ENCODE data around the gene PCMT1. TPM values are rescaled to one million over a fixed set of nuclear protein-coding genes. Genes with fewer than 3 reads are reported as not detected.

PCMT1 gene
- total and polyA plus RNA-seq, 12 donors: 15.9 to 113 (median 61.4) TPM

DNA sequence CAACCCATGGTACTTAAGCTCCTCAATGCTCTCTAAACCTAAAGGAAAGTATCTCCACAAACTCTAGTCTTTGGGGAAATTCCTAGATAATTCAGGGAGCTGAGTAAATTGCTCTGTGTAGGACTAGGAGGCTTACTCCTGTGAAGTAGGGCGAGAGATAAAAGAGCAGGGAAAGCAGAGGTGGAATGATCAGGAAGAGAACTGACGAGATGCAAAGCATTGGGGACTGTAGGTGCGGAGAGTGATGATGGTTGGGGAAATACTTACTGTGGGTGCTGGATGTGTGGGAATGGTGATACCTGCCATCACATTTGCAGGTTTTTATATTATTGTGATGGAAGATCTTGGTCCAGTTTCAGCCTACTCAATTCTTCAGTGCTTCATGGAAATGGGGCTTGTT lies 30.0 kb upstream of the PCMT1 start:
- peaks cover 3 to 28% of the 10 kb centered on the region in 2 donors for H3K4me1 ChIP-seq (replicated peaks in 1 of 2)
- intact Hi-C loops (cut with DNase I): no loop called here
- H3K27ac ChIP-seq: no peak overlapping the region
- no peaks in the 10 kb centered on the region for H3K36me3 ChIP-seq (replicated peaks in 1 of 2)
- H3K4me3 ChIP-seq: no peak overlapping the region
- no peaks in the 10 kb centered on the region for H3K27me3 ChIP-seq
- no peak for DNase-seq
- H3K9me3 ChIP-seq (replicated peaks in 1 of 3): no peaks in the 10 kb centered on the region
- WGBS, 4 donors: 91 to 99% (median 95%) methylated on average over 3 of the region's 3 CpGs
- TF ChIP-seq POLR2A (IDR thresholded peaks at IDR 0.05): no peak
- TF ChIP-seq, protein P1, sequence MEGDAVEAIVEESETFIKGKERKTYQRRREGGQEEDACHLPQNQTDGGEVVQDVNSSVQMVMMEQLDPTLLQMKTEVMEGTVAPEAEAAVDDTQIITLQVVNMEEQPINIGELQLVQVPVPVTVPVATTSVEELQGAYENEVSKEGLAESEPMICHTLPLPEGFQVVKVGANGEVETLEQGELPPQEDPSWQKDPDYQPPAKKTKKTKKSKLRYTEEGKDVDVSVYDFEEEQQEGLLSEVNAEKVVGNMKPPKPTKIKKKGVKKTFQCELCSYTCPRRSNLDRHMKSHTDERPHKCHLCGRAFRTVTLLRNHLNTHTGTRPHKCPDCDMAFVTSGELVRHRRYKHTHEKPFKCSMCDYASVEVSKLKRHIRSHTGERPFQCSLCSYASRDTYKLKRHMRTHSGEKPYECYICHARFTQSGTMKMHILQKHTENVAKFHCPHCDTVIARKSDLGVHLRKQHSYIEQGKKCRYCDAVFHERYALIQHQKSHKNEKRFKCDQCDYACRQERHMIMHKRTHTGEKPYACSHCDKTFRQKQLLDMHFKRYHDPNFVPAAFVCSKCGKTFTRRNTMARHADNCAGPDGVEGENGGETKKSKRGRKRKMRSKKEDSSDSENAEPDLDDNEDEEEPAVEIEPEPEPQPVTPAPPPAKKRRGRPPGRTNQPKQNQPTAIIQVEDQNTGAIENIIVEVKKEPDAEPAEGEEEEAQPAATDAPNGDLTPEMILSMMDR (IDR thresholded peaks at IDR 0.05): no peak

DNA sequence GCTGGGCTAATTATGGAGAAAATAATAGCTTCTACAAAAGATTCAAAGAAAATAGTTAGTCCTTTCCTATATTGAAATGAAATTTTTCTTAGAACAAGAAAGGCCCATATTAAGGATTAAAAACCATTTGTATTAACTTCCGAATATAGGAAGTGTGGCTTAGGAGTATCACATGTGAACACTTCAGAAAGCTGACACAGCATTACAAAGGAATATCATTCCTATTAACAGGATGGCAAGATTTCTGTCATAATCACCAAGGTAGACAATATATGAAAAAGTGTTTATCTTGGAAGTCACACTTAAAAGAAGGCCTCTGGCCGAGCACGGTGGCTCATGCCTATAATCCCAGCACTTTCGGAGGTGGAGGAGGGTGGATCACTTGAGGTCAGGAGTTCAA lies 26.3 kb upstream of the PCMT1 start:
- Histone ChIP-seq H3K27ac (peak overlapping the region in 3 of 5 donors; percentile 37 to 46 (median 40)), H3K9me3 (replicated peaks in 1 of 3) (no peaks in the 10 kb centered on the region), H3K27me3 (no peaks in the 10 kb centered on the region), H3K4me3 (no peak overlapping the region), H3K36me3 (replicated peaks in 1 of 2) (peaks cover 0 to 3% of the 10 kb centered on the region in 2 donors), H3K4me1 (replicated peaks in 1 of 2) (peaks cover 3 to 5% of the 10 kb centered on the region in 2 donors)
- intact Hi-C loops (cut with DNase I): loop anchor here in 1 of 2 donors (10.0 kb wide), 1 partner anchor 202 kb away; the partner anchor contains the start of gene RAET1G
- WGBS, 4 donors: 53 to 66% (median 58%) methylated on average over 4 of the region's 4 CpGs
- TF ChIP-seq, protein P1 (IDR thresholded peaks at IDR 0.05): no peak
- no peak for TF ChIP-seq POLR2A (IDR thresholded peaks at IDR 0.05)
- no peak for DNase-seq

DNA sequence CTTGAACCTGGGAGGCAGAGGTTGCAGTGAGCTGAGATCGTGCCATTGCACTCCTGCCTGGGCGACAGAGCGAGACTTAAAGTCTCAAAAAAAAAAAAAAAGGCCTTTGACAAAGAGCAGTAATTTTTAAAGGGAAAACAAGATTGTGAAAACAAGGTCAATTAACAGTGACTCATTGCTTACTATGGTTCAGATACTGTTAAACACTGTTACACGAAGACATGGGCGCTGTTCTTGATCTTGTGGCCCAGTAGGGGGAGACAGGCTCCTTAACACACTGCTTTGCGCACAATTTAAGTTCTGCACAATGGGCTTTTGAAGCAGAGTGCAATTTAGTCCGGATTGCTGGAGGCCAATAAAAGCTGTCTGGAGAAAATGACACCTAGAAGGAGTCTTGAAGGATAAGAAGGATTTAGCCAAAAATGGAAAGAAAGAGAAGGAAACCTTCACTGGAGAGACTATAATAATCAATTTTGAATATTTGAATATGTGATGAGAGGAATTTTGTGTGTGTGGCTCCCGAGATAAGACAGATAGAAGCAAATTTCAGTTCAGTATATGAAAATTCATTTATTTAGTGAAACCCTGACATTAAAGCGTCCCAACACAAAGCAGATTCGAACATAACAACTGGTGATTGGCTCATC lies 25.6 kb upstream of the PCMT1 start:
- peak; percentile 63 to 83 (median 74) for DNase-seq
- 40 to 48% (median 41%) methylated on average over 10 of the region's 10 CpGs for WGBS, 4 donors
- H3K9me3 ChIP-seq (replicated peaks in 1 of 3): no peaks in the 10 kb centered on the region
- intact Hi-C loops (cut with DNase I): loop anchor here in 1 of 2 donors (10.0 kb wide), 1 partner anchor 201 kb away; the partner anchor contains the start of gene RAET1G
- TF ChIP-seq, protein P1 (IDR thresholded peaks at IDR 0.05): peak; percentile 69 to 88 (median 78)
- no peak for TF ChIP-seq POLR2A (IDR thresholded peaks at IDR 0.05)
- peaks cover 0 to under 1% of the 10 kb centered on the region in 2 donors for H3K4me1 ChIP-seq (replicated peaks in 1 of 2)
- peak overlapping the region in 3 of 5 donors; percentile 37 to 46 (median 40) for H3K27ac ChIP-seq
- H3K36me3 ChIP-seq (replicated peaks in 1 of 2): peaks cover 0 to 9% of the 10 kb centered on the region in 2 donors
- H3K27me3 ChIP-seq: no peaks in the 10 kb centered on the region
- no peak overlapping the region for H3K4me3 ChIP-seq

DNA sequence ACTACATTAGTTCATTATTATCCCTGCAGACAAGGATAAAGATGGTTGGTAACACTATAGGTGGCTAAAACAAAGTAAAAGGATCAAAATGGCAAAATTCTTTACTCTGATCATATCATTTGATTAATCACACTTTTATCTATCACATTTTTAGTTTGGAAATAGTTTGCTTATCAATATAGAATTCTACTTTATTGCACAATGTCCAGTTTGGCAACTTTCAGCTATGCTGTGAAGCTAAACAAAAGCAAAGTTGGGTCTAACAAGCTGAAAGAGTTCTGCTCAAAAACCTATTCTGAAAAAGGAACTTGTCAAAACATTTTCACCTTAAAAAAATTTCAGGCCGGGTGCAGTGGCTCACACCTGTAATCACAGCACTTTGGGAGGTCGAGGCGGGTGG lies 23.8 kb upstream of the PCMT1 start:
- no peaks in the 10 kb centered on the region for H3K27me3 ChIP-seq
- 88 to 98% (median 93%) methylated on average over 3 of the region's 3 CpGs for WGBS, 4 donors
- H3K9me3 ChIP-seq (replicated peaks in 1 of 3): no peaks in the 10 kb centered on the region
- no peak overlapping the region for H3K27ac ChIP-seq
- intact Hi-C loops (cut with DNase I): loop anchor here in 1 of 2 donors (10.0 kb wide), 1 partner anchor 199 kb away; the partner anchor contains the start of gene RAET1G
- H3K4me3 ChIP-seq: no peak overlapping the region
- no peak for TF ChIP-seq POLR2A (IDR thresholded peaks at IDR 0.05)
- TF ChIP-seq, protein P1 (IDR thresholded peaks at IDR 0.05): no peak
- no peaks in the 10 kb centered on the region for H3K4me1 ChIP-seq (replicated peaks in 1 of 2)
- H3K36me3 ChIP-seq (replicated peaks in 1 of 2): peaks cover 0 to 25% of the 10 kb centered on the region in 2 donors
- DNase-seq: no peak

All from adrenal gland (tissue), 12 donors.